SIG-M5 (cell line): ENCODE measurements around the gene RAI14.
"Not testable (repeated sequence)": the region's sequence is repeated elsewhere in the genome, so short reads cannot be mapped to it uniquely, and the experiment has no call there.

Experiments
- DNase-seq: peaks from one replicate; lab custom pipeline; 2025; lab: John Stamatoyannopoulos, UW

RAI14 gene

GRCh38 chr5:34770486-34770885, 114.4 kb downstream of the RAI14 start:
- DNase-seq, result no peak

DNA sequence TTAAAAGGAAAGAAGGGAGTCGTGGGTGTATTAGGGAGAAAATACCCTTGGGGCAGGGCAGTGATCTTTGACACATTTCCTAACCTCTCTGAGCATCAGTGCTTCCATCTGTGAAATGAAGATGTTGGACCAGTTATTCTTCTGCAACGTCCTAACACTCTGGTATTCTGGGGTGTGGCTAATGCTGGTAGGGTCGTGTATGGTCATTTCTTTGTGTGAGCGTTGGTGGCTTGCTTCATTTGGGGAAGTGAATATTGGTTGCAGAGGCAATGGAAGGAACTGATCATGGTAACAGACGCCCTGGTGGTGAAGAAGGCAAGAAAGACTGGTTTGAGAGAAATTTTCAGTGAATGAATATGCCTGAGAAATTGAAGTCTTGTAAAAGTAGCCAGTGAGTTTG, 114.9 kb downstream of the RAI14 start:
- DNase-seq, result peak; percentile 22

DNA sequence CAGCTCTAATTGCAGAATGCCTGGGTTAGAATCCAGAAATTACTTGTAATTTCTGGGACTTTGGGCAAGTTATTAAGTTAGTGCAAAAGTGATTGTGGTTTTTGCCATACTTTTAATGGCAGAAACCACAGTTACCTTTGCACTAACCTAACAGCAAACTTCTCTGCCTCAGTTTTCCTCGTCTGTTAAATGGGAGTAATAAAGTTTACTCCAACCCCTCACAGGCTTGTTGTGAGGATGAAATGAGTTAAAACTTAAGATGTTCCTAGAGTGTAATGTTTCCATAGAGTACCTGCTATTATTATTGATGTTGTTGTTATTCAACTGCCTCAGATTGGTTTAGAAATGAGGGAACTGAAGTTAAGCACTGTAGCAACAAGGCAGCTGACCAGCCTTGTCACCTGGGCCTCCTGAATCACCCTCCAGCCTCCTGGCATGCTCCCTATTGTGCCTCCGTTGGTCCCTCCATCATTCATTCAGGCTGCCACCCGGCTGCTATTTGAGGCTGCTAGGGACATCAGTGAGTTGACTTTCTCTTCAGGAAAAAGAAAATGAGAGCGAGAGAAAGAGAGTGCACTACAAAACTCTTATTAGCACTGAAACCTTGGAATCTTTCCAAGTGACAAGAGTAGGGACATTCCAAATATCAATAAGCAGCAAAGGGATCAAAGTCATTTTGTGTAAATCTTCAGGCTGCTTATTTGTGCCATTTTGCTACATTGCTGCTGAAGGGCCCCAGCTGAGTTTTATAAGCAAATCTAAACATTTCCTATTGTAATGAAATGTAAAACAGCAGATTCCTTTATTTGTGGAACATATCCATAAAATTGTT, 116.4 kb downstream of the RAI14 start:
- DNase-seq, result no peak

DNA sequence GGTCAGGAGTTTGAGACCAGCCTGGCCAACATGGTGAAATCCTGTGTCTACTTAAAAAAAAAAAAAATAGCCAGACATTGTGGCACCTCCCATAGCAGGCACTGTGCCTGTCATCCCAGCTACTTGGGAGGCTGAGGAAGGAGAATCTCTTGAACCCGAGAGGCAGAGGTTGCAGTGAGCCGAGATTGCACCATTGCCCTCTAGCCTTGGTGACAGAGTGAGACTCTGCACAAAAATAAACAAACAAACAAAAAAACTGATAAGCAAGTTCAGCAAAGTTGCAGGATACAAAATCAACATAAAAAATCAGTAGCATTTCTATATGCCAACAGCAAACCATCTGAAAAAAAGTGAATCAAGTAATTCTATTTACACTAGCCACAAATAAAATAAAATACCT, 118.0 kb downstream of the RAI14 start:
- no peak for DNase-seq

DNA sequence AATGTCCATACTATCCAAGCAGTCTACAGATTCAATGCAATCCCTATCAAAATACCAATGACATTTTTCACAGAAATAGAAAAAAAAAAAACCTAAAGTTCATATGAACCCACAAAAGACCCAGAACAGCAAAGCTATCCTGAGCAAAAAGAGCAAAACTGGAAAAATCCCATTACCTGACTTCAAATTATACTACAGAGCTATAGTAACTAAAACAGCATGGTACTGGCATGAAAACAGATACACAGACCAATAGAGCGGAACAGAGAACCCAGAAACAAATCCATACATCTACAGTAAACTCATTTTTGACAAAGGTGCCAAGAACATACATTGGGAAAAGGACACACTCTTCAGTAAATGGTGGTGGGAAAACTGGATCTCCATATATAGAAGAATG, 118.5 kb downstream of the RAI14 start:
- not testable (repeated sequence) for DNase-seq

GRCh38 chr5:34775886-34776285, 119.8 kb downstream of the RAI14 start:
- no peak for DNase-seq

- no peak for DNase-seq
Observed at GRCh38 chr5:34778091-34778850, 122.1 kb downstream of the RAI14 start.

DNA sequence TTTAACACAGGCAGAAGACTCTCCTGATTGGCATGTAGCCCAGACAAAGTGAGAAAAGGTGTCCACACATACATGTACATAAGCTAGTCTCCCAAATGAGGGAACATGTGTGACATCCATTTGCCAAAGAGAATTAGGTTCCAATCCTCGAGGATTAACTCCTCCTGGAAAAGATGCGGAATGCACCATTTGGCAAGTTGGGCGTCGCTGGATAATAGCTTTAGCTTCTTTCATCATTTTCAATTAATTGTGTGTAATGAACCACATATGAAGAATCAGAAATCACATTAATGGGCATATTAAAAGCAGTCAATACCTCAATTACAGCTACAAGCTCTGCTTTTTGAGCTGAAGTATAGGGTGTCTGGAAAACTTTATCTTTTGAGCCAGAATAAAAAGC, 127.8 kb downstream of the RAI14 start:
- not testable (repeated sequence) for DNase-seq

DNA sequence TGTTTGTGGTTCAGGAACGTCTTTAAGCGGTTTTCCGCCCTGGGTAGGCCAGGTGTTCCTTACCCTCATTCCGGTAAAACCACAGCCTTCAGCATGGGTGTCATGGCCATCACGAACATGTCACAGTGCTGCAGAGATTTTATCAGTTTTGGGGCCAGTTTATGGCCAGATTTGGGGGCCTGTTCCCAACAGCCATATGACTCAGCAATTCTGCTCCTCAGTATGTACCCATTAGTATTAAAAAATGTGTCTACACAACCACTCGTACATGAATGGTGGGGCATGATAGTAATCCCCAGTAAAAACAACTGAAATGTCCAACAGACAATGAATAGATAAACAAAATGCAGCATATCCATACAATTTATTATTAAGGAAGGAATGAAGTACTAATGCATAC, 130.9 kb downstream of the RAI14 start:
- DNase-seq, result no peak

DNA sequence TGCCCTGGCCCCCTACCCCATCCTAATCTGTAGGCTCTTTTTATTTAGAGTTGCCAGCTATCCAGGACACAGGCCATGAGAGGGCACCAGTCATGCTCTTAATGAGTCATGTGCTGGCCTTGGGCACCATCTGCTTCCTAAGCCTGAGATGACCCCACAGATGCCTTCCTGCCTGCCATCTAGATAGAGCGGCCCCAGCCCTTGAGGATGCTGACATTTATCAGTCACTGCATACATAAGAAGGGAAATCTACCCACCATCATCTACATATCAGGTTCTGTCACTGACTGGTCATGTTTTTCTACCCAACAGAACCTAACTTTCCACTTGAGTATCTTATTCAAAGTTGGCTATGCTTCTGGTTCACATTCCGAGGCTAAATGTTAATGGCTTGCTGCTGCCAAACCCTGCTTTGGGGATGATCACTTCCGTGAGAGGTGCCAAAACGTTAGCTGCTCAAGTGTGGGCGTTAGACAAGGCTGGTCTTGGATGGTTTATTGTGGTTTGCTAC, 132.9 kb downstream of the RAI14 start:
- no peak for DNase-seq

DNA sequence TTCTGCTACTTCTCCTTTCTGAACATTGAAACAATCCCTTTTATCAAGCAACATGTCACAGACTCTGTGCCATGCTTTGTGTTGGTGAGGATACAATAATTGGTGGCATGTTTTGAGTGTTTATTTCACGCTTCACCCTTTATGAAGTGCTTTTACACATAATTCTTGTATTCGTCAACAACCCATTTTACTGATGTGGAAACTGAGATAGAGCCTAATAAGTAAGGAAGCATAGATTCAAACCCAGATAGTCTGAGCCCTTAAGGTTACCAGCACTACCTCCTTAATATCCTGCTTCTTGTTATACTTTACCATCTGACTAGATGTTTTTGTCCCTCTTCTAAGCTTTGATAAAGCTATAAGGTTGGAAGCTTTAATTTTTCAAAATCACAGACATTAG, 133.5 kb downstream of the RAI14 start:
- no peak for DNase-seq

DNA sequence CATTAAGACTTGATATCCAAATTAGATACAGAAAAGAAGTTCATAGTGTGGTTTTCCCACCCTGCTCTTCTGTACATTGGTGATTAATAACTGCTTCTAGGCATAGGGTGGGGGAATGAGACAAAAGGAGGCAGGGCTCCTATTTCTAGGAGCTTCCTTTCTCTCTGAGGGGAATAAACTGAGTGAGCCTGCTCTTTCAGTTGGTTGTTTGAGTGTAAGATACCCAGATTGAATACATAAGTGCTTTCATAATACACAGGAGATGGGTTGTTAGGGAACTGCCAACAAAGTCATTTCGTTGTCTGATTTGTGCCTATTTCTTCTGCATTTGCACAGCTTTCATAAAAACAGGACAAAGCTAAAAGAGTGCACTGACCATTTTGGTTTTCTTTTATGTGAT, 133.9 kb downstream of the RAI14 start:
- DNase-seq, result no peak

- DNase-seq, result no peak
Observed at GRCh38 chr5:34791761-34792244, 135.7 kb downstream of the RAI14 start.

DNA sequence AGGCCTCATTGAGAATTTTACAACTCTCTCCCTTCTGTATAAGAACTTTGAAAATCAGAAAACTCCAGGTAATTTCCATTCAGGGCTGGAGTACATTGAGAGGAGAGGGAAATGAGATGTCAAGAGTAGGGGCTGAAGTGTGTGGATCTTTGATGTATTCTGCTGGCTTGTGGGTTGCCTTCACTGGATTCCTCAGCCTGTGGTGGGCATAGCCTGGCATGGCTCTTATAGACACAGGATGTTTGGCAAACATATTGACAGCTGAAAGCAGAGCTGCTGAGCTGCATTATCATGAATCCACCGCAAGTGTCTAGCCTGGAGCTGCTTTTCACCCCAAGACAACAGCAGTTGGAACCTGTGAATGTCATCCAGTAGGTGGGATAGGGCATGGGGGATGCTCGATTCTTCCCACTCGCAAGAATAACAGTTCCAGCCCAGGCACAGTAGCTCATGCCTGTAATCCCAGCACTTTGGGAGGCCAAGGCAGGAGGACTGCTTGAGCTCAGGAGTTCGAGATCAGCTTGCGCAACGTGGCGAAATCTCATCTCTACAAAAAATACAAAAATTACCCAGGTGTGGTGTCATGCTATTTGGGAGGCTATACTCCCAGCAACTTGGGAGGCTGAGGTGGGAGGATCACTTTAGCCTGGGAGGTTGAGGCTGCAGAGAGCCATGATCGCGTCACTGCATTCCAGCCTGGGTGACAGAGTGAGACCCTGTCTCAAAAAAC, 146.9 kb downstream of the RAI14 start:
- no peak for DNase-seq

DNA sequence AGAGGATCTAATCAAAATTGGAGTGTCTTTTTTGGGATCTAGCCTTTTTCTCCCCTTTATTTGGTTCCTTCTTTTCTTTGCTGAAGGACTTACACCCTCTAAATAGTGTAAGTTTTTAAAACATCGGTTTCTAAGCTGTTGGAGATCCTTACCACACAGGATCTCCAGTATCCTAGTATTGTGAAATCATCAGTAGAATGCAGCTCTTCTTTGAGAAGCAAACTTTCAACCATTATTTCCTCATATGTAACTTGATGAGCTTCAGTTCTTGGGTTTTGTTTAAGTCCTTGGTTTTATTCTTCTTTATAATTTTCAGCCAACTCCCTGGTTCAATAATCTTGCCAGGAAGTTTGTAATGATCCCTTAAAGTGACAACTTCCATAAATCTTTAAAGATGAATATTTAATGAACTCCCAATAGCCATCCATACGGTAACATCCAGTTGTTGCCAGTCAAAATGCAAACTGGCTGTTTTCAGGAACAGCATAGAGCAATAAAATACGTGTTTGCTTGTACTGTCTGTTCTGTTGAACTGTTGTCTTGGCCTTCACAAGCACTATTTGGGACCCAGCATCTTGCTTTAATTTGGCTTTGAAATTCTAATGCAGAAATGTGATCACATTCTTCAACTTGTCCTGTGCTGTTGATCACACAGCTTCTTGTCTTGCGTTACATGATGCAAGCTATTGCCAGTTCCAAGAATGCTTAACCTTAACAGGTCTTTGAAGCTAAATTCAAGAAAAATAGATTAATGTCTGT, 148.0 kb downstream of the RAI14 start:
- DNase-seq, result no peak

GRCh38 chr5:34804913-34805312, 148.8 kb downstream of the RAI14 start:
- no peak for DNase-seq

DNA sequence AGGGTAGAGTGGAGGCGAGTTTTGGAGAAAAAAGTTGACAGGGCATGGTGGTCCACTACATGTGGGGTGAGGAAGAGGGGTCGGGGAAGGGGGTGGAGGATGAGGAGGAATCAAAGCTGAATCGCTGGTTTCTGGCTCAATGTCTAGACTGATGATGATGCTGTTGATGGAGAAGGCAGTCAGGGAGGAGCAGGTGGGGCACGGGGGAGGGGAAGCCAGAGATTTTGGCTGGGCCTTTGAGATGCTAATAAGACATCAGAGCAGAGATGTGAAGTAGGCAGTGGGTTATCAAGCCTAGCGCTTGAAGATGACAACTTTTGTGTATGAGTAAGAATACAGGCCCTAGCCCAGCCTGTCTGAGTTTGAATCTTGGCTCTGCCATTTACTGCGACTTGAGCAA, 150.4 kb downstream of the RAI14 start:
- DNase-seq, result no peak

GRCh38 chr5:34811706-34812105, 155.6 kb downstream of the RAI14 start:
- no peak for DNase-seq

DNA sequence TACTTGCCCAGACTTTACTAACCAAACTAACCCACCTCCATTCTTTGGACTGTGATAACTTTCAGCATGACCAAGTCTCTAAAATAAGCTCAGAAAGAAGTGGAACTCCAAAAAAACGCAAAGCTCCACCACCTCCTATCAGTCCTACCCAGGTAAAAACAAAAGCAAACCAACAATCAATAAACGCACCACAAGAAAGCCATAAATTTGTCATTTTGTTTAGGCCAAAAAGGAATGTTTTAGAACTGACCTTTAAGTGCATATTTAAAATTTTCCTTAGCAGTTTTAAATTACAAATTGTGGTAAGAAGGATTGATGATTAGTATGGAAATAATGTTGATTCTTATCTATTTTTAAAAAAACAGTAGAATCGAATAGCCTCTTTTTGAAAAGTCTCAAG, 157.4 kb downstream of the RAI14 start:
- no peak for DNase-seq

DNA sequence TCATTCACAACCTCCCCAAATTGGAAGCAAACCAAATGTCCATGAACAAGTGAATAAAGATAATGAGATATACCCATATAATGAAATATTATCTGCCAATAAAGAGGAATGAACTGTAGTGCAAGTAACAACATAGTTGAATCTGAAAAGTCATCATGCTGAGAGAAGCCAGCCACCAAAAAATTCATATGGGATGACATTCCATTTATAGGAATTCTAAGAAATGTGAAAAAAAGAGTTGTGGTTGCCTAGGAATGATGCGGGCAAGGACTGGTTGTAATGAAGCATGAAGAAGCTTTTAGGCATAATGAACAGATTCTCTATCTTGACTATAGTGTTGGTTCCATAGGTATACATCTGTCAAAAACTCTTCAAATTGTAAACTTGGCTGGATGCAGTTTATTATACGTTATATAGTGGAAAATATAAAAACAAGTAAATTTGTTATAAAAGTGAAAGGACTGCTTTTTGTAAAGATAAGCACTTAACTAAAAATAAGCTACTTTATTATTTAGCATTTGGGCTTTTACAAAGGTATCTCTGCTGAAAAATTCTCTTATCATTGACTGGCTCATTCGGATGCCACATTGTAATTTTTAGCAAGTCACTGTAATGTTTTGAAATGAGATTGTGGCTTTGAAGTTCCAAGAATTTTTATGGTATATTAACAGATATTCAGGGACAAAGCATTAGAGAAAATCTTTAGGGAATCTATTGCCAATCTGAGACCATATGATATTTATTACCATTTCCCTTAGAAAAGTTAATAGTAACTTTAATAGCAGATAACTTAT, 161.6 kb downstream of the RAI14 start:
- DNase-seq, result no peak

DNA sequence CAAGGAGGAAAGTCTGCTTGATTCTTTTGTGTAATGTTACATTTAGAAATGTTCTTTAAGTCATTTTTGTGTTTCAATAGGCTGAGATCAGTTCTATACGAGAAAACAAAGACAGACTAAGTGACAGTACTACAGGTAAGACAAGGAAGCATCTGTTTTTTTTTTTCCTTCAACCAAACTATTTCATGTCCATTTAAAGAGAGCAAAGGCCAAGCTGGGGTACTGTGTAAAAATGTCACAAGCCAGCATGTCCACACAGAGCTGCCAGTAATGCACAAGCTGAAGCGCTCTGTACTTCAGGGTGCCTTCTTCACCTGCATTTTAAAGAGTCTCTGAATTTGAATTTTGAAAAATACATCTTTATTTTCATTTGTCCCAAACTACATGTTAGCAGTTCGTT, 162.6 kb downstream of the RAI14 start:
- DNase-seq, result no peak
